NT2/D1 (cell line): ENCODE measurements around the gene TACR1.
"Not testable (repeated sequence)": the region's sequence is repeated elsewhere in the genome, so short reads cannot be mapped to it uniquely, and the experiment has no call there.

Experiments used
- SUZ12 ChIP-seq: IDR thresholded peaks from 2 replicates; pipeline ENCODE4 v1.6.1; 2011; ENCODE audit not compliant: insufficient read length, insufficient read depth; ENCODE audit errors: extremely low read depth
- ZNF274 ChIP-seq: IDR thresholded peaks from 2 replicates; pipeline ENCODE4 v1.6.1; 2011; ENCODE audit warnings: mild to moderate bottlenecking, low read depth, low read length

GRCh38 chr2:75152243-75152642 lies 47.1 kb downstream of the TACR1 start:
- TF ChIP-seq ZNF274, SUZ12: not testable (repeated sequence)
